ENCODE results near the gene ELOVL6.
A peak's percentile ranks its signal among the peaks of the same experiment; 100 is the strongest.

Gene ELOVL6

DNA sequence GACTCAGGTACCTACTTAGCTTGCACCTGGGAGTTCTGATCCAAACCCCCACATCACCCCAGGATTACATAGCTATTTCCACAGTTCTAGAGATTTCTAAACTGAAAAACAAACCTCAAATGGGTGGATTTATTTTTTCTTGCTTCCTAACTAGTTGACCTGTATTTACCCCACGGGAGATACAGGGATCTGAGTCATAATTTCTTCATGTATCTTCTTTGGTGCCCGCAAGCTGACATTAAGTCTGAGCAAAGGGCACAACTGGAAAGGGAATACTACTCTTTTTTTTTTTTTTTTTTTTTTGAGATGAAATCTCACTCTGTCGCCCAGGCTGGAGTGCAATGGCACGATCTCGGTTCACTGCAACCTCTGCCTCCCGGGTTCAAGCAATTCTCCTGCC lies 10.0 kb upstream of the ELOVL6 start:
- H3K4me3 ChIP-seq (ENCODE audit: low read depth, low read length), result no peak overlapping the region
- DNase-seq (ENCODE audit: low read depth), result no peak
- TF ChIP-seq, protein P1, sequence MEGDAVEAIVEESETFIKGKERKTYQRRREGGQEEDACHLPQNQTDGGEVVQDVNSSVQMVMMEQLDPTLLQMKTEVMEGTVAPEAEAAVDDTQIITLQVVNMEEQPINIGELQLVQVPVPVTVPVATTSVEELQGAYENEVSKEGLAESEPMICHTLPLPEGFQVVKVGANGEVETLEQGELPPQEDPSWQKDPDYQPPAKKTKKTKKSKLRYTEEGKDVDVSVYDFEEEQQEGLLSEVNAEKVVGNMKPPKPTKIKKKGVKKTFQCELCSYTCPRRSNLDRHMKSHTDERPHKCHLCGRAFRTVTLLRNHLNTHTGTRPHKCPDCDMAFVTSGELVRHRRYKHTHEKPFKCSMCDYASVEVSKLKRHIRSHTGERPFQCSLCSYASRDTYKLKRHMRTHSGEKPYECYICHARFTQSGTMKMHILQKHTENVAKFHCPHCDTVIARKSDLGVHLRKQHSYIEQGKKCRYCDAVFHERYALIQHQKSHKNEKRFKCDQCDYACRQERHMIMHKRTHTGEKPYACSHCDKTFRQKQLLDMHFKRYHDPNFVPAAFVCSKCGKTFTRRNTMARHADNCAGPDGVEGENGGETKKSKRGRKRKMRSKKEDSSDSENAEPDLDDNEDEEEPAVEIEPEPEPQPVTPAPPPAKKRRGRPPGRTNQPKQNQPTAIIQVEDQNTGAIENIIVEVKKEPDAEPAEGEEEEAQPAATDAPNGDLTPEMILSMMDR (conservative IDR thresholded peaks at IDR 0.05; ENCODE audit: low read depth, low read length), result no peak

DNA sequence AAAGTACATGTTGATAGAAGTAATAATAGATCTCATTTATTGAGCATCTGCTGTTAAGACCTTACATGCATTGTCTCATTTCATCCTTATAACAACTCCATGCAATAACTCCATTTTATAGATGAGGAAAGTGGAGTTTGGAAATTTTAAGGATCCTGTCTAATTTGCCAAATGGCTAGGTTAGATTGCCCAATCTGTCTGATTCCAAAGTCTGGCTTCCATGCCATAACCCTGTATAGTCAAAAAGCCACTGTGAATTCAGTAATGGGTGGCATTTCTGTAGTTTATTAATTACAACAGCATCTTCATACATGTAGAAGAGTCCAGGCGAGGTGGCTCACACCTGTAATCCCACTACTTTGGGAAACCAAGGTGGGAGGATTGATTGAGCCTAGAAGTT lies 8.8 kb upstream of the ELOVL6 start:
- no peak for DNase-seq (ENCODE audit: low read depth)
- TF ChIP-seq, protein P1 (conservative IDR thresholded peaks at IDR 0.05; ENCODE audit: low read depth, low read length), result no peak
- no peak overlapping the region for H3K4me3 ChIP-seq (ENCODE audit: low read depth, low read length)

DNA sequence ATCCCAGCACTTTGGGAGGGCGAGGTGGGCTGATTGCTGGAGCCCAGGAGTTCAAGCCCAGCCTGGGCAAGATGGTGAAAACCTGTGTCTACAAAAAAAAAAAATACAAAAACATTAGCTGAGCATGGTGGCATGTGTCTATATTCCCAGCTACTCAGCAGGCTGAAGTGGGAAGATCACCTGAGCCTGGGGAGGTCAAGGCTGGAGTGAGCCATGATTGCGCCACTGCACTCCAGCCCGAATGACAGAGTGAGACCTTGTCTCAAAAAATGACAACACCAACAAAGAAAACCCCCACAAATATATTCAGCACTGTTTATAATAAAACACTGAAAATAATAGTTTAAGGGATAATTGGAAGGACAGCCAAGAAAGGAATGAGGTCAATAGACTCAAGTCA lies 3.6 kb upstream of the ELOVL6 start:
- DNase-seq (ENCODE audit: low read depth), result no peak
- no peak overlapping the region for H3K4me3 ChIP-seq (ENCODE audit: low read depth, low read length)
- TF ChIP-seq, protein P1 (conservative IDR thresholded peaks at IDR 0.05; ENCODE audit: low read depth, low read length), result no peak

DNA sequence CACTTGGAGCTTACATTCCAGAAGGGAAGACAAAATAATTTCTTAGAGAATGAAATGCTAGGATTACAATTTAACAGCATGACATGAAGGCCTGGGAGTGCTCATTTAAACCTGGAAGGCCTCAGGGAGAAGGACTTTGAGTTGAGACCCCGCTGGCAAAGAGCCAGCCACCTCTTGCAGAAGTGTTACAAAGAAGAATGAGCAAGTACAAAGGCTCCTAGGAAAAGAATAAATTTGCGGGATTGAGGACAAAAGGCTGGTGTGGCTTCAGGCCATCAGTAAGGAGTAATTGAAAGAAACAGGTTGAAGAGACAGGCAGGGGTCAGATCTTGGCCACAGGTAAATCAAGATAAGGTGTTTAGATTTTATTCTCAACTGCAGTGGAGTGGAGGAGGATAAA lies 3.1 kb upstream of the ELOVL6 start:
- TF ChIP-seq, protein P1 (conservative IDR thresholded peaks at IDR 0.05; ENCODE audit: low read depth, low read length), result no peak
- H3K4me3 ChIP-seq (ENCODE audit: low read depth, low read length), result no peak overlapping the region
- no peak for DNase-seq (ENCODE audit: low read depth)

DNA sequence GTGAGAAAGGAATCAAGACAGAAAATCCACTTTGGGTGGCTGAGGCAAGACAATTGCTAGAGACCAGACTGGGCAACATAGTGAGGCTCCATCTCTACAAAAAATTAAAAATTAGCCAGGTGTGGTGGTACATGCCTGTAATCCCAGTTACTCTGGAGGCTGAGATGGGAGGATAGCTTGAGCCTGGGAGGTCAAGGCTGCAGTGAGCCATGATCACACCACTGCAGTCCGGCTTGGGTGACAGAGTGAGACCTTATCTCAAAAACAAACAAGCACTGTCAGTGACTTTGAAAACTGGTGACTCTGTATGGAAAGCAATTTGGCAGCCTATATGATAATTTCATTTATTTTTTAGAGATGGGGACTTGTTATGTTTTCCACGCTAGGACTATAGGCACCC lies 2.3 kb upstream of the ELOVL6 start:
- DNase-seq (ENCODE audit: low read depth), result no peak
- no peak overlapping the region for H3K4me3 ChIP-seq (ENCODE audit: low read depth, low read length)
- TF ChIP-seq, protein P1 (conservative IDR thresholded peaks at IDR 0.05; ENCODE audit: low read depth, low read length), result no peak

DNA sequence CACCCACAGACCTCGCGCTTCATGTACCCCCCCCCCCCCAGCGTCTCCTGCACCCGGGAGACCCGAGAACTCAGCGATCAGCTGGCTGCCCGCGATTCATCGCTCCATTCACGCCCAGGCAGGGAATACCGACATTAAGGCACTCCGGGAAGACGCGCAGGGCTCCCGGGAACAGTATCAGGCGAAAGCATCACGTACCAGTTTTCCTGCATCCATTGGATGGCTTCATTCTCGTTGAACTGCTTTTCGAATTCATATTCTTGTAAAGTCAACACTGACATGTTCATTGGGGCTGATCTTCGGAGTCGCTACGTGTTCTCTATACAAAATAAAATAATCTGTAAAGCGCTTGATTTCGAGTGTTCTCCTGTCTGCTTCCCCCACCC lies 373 bp downstream of the ELOVL6 start:
- TF ChIP-seq, protein P1 (conservative IDR thresholded peaks at IDR 0.05; ENCODE audit: low read depth, low read length), result no peak
- no peak for DNase-seq (ENCODE audit: low read depth)
- H3K4me3 ChIP-seq (ENCODE audit: low read depth, low read length), result peak overlapping the region; percentile 86

DNA sequence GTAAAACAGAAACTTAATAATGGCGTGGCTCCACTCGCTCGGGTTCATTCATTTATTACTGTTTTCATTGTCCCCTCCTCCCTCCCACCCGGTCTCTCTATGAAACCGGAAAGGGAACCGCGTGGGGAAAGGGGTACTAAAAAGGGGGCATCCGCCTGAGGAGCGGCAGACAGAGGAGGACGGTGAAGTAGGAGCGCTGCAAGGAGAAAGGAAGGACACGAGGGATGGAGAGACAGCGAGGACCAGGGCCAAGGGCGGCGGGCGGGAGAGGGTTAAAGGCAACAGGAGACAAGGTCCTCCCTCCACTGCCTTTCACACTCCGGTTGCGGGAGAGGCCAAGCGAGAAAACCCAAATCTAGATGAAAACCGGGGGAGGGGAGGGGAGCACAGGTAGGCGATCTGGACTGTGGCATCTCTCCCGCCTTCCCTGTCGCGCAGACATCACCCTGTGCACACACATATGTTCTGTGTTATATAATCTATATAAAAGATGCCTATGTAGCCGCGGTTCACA lies 829 bp downstream of the ELOVL6 start:
- TF ChIP-seq, protein P1 (conservative IDR thresholded peaks at IDR 0.05; ENCODE audit: low read depth, low read length), result no peak
- DNase-seq (ENCODE audit: low read depth), result peak; percentile 42
- H3K4me3 ChIP-seq (ENCODE audit: low read depth, low read length), result peak overlapping the region; percentile 86

Data from choroid plexus epithelial cell (primary cell).